ENCODE results near the gene PPP1R12C.

Gene PPP1R12C

GRCh38 chr19:55116859-55117662, at the start of gene PPP1R12C:
PPP1R12C (minus strand) TSS chr19:55117637; CDS start chr19:55117543, 94 bp downstream.
- TF ChIP-seq, protein P1, sequence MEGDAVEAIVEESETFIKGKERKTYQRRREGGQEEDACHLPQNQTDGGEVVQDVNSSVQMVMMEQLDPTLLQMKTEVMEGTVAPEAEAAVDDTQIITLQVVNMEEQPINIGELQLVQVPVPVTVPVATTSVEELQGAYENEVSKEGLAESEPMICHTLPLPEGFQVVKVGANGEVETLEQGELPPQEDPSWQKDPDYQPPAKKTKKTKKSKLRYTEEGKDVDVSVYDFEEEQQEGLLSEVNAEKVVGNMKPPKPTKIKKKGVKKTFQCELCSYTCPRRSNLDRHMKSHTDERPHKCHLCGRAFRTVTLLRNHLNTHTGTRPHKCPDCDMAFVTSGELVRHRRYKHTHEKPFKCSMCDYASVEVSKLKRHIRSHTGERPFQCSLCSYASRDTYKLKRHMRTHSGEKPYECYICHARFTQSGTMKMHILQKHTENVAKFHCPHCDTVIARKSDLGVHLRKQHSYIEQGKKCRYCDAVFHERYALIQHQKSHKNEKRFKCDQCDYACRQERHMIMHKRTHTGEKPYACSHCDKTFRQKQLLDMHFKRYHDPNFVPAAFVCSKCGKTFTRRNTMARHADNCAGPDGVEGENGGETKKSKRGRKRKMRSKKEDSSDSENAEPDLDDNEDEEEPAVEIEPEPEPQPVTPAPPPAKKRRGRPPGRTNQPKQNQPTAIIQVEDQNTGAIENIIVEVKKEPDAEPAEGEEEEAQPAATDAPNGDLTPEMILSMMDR (conservative IDR thresholded peaks at IDR 0.05; ENCODE audit: low read length) = no peak
- no peak for DNase-seq (ENCODE audit: low read depth)
- H3K4me3 ChIP-seq (ENCODE audit: low read length) = peak within 1 kb of the TSS; percentile 95

GRCh38 chr19:55166530-55167268, 49.3 kb upstream of the PPP1R12C start, which contains the start of gene DNAAF3:
DNAAF3 (minus strand) TSS chr19:55166613; CDS start chr19:55166413, 200 bp downstream.
- DNase-seq (ENCODE audit: low read depth) = peak; percentile 96
- peak within 1 kb of the TSS; percentile 68 for H3K4me3 ChIP-seq (ENCODE audit: low read length)
- TF ChIP-seq, protein P1 (conservative IDR thresholded peaks at IDR 0.05; ENCODE audit: low read length) = no peak

DNA sequence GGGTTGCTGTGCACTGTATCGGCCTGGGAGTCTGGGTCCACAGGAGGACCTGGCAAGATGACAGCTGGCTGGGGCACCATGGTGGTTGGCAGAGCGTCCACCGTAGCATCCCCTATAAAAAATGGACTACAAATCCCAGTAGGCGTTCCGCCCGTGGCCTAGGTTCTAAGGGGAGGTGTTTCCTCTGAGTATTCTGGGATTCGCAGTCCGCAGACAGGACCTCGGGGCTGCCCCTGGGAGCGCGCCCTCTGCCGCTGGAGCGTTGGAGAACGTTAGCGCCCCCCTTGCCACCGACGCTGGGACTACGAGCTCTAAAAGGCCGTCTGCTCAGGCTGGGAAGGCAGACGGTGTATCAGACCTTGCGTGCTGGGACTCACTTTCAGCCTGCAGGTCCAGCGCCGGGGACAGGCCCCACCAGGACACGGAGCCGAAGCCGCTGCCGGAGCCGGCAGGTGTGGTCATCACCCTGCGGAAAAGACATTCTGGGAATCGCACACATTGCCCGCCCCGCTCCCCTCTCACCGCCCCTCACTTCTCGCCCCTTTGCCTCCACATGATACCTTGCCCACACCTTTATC, 48.6 kb upstream of the PPP1R12C start:
- TF ChIP-seq, protein P1 (conservative IDR thresholded peaks at IDR 0.05; ENCODE audit: low read length) = peak; percentile 56
- H3K4me3 ChIP-seq (ENCODE audit: low read length) = peak overlapping the region; percentile 68
- peak; percentile 74 for DNase-seq (ENCODE audit: low read depth)

GRCh38 chr19:55161571-55162322, 44.3 kb upstream of the PPP1R12C start:
- no peak for DNase-seq (ENCODE audit: low read depth)
- H3K4me3 ChIP-seq (ENCODE audit: low read length) = no peak overlapping the region
- TF ChIP-seq, protein P1 (conservative IDR thresholded peaks at IDR 0.05; ENCODE audit: low read length) = no peak

DNA sequence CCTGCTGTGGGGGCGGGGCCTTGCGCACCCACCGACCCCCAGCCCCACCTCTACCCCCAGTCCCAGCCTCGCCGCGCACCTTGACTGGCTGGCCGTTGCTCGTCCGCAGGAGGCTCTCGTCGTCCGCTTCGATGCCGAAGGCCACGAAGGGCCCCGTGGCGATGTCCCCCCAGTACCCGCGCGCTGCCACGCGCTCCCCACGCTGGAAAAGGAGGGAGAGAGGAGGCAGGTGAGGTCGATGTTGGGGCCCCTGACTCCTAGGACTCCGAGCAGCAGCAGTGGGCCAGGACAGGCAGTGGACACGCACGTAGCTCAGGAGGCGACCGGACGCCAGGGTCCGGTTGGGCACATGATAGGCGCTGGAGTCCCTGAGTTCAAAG, 43.5 kb upstream of the PPP1R12C start:
- TF ChIP-seq, protein P1 (conservative IDR thresholded peaks at IDR 0.05; ENCODE audit: low read length) = no peak
- H3K4me3 ChIP-seq (ENCODE audit: low read length) = no peak overlapping the region
- DNase-seq (ENCODE audit: low read depth) = no peak

- DNase-seq (ENCODE audit: low read depth) = peak; percentile 66
- H3K4me3 ChIP-seq (ENCODE audit: low read length) = no peak overlapping the region
- TF ChIP-seq, protein P1 (conservative IDR thresholded peaks at IDR 0.05; ENCODE audit: low read length) = peak; percentile 64
Measured at GRCh38 chr19:55160128-55160985, 42.9 kb upstream of the PPP1R12C start.
